ENCODE data around the gene JADE3.
"Not testable (repeated sequence)": the region's sequence is repeated elsewhere in the genome, so short reads cannot be mapped to it uniquely, and the experiment has no call there.

Gene JADE3

GRCh38 chrX:46927718-46928117, 15.5 kb downstream of the JADE3 start:
- Histone ChIP-seq H3K27me3 (replicated peaks; ENCODE audit: control insufficient read depth, insufficient read depth, low read length, poor library complexity, severe bottlenecking) (no peaks in the 10 kb centered on the region), H3K4me1 (ENCODE audit: control insufficient read depth, insufficient read depth, low read length, poor library complexity, severe bottlenecking) (no peaks in the 10 kb centered on the region), H3K27ac (ENCODE audit: insufficient read depth, low read length, poor library complexity, severe bottlenecking) (no peak overlapping the region), H3K9me3 (ENCODE audit: control insufficient read depth, low read length) (no peaks in the 10 kb centered on the region), H3K4me3 (ENCODE audit: insufficient read depth, low read depth, low read length, poor library complexity, severe bottlenecking) (no peak overlapping the region), H3K36me3 (ENCODE audit: control insufficient read depth, insufficient read depth, low read length) (no peaks in the 10 kb centered on the region)
- DNase-seq = no peak

DNA sequence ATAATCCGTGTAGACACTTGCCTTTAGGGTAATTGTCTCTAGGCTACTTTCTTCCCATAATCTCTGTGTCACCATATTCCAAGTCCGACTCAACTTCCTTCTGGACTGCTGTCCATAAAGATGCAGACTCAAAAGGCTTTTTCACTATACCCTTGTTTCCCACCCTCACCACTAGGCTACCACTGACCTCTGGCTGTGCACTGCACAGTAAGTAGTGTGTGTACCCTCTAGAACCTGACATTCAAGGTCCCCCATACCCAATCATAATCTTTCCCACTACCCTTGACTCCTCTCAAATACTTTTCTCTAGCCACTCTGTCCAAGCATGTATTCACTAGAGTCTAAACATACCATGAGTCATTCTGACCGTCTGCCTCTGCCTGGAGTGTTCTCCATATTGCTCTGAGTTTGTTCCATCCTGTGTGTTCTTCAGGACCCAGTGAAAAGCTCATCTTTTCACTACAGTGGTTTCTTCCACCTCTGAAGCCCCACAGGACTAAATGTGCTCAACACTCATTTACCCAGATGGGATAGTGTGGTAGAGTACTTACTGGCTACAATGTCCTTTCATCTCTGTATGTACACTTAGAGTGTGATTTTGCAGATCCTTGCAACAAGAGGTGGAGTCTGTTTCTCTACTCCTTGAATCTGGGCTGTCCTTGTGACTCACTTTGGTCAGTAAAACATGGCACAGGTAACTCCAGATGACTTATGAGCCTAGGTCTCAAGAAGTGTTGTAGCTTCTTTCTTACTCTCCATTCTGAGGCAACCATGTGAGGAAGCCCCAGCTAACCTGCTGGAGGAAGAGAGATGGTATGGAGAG, 17.4 kb downstream of the JADE3 start:
- Histone ChIP-seq H3K36me3 (ENCODE audit: control insufficient read depth, insufficient read depth, low read length) (no peaks in the 10 kb centered on the region), H3K27ac (ENCODE audit: insufficient read depth, low read length, poor library complexity, severe bottlenecking) (no peak overlapping the region), H3K4me3 (ENCODE audit: insufficient read depth, low read depth, low read length, poor library complexity, severe bottlenecking) (no peak overlapping the region), H3K4me1 (ENCODE audit: control insufficient read depth, insufficient read depth, low read length, poor library complexity, severe bottlenecking) (no peaks in the 10 kb centered on the region), H3K9me3 (ENCODE audit: control insufficient read depth, low read length) (no peaks in the 10 kb centered on the region), H3K27me3 (replicated peaks; ENCODE audit: control insufficient read depth, insufficient read depth, low read length, poor library complexity, severe bottlenecking) (no peaks in the 10 kb centered on the region)
- no peak for DNase-seq

DNA sequence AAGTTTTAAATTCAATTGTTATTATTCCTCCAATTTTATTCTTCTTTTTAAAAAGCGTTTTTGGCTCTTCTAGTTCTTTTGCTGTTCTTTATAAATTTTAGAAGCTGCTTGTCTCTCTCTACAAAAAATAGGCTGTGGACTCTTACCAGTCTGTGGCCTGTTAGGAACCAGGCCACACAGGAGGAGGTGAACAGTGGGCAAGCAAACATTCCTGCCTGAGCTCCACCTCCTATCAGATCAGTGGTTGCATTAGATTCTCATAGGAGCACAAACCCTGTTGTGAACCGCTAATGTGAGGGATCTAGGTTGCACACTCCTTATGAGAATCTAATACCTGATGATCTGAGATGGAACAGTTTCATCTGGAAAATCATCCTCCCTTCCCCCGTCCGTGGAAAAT, 23.1 kb downstream of the JADE3 start:
- DNase-seq = no peak
- H3K27ac ChIP-seq (ENCODE audit: insufficient read depth, low read length, poor library complexity, severe bottlenecking) = no peak overlapping the region
- H3K4me3 ChIP-seq (ENCODE audit: insufficient read depth, low read depth, low read length, poor library complexity, severe bottlenecking) = no peak overlapping the region
- no peaks in the 10 kb centered on the region for H3K36me3 ChIP-seq (ENCODE audit: control insufficient read depth, insufficient read depth, low read length)
- no peaks in the 10 kb centered on the region for H3K4me1 ChIP-seq (ENCODE audit: control insufficient read depth, insufficient read depth, low read length, poor library complexity, severe bottlenecking)
- no peaks in the 10 kb centered on the region for H3K27me3 ChIP-seq (replicated peaks; ENCODE audit: control insufficient read depth, insufficient read depth, low read length, poor library complexity, severe bottlenecking)
- H3K9me3 ChIP-seq (ENCODE audit: control insufficient read depth, low read length) = no peaks in the 10 kb centered on the region

- no peak for DNase-seq
- Histone ChIP-seq H3K4me3 (ENCODE audit: insufficient read depth, low read depth, low read length, poor library complexity, severe bottlenecking) (no peak overlapping the region), H3K4me1 (ENCODE audit: control insufficient read depth, insufficient read depth, low read length, poor library complexity, severe bottlenecking) (no peaks in the 10 kb centered on the region)
Measured at GRCh38 chrX:46938589-46938988, 26.4 kb downstream of the JADE3 start.

GRCh38 chrX:46941341-46941740, 29.1 kb downstream of the JADE3 start:
- no peaks in the 10 kb centered on the region for H3K9me3 ChIP-seq (ENCODE audit: control insufficient read depth, low read length)
- no peaks in the 10 kb centered on the region for H3K27me3 ChIP-seq (replicated peaks; ENCODE audit: control insufficient read depth, insufficient read depth, low read length, poor library complexity, severe bottlenecking)

More at GRCh38 chrX:46938589-46938988, 26.4 kb downstream of the JADE3 start:
- Histone ChIP-seq H3K9me3 (ENCODE audit: control insufficient read depth, low read length) (no peaks in the 10 kb centered on the region), H3K27ac (ENCODE audit: insufficient read depth, low read length, poor library complexity, severe bottlenecking) (no peak overlapping the region), H3K27me3 (replicated peaks; ENCODE audit: control insufficient read depth, insufficient read depth, low read length, poor library complexity, severe bottlenecking) (no peaks in the 10 kb centered on the region), H3K36me3 (ENCODE audit: control insufficient read depth, insufficient read depth, low read length) (no peaks in the 10 kb centered on the region)

DNA sequence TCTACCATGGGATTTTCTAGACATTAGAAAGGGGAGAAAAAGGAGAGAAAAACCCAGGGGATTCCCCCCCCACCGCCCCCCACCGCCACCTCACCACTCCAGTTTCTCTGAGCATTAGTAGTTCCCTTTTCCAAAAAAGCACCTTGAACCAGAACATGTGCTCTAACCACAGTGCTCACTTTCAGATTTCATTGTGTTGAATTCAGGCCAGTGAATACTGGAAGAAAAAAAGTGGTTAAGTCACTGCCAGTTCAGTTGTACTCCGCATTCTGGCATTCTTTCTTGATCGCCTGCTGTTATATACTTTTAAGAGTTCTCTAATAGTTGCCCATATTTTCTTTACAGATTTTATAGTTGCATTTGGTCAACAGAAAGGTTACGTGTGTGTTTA, 40.9 kb downstream of the JADE3 start:
- no peak for DNase-seq
- Histone ChIP-seq H3K27me3 (replicated peaks; ENCODE audit: control insufficient read depth, insufficient read depth, low read length, poor library complexity, severe bottlenecking) (no peaks in the 10 kb centered on the region), H3K27ac (ENCODE audit: insufficient read depth, low read length, poor library complexity, severe bottlenecking) (no peak overlapping the region), H3K4me1 (ENCODE audit: control insufficient read depth, insufficient read depth, low read length, poor library complexity, severe bottlenecking) (no peaks in the 10 kb centered on the region), H3K4me3 (ENCODE audit: insufficient read depth, low read depth, low read length, poor library complexity, severe bottlenecking) (no peak overlapping the region), H3K9me3 (ENCODE audit: control insufficient read depth, low read length) (no peaks in the 10 kb centered on the region), H3K36me3 (ENCODE audit: control insufficient read depth, insufficient read depth, low read length) (no peaks in the 10 kb centered on the region)

More at GRCh38 chrX:46941341-46941740, 29.1 kb downstream of the JADE3 start:
- H3K4me1 ChIP-seq (ENCODE audit: control insufficient read depth, insufficient read depth, low read length, poor library complexity, severe bottlenecking) = no peaks in the 10 kb centered on the region
- H3K36me3 ChIP-seq (ENCODE audit: control insufficient read depth, insufficient read depth, low read length) = no peaks in the 10 kb centered on the region
- H3K4me3 ChIP-seq (ENCODE audit: insufficient read depth, low read depth, low read length, poor library complexity, severe bottlenecking) = no peak overlapping the region
- H3K27ac ChIP-seq (ENCODE audit: insufficient read depth, low read length, poor library complexity, severe bottlenecking) = no peak overlapping the region
- no peak for DNase-seq

- Histone ChIP-seq H3K27ac (ENCODE audit: insufficient read depth, low read length, poor library complexity, severe bottlenecking) (no peak overlapping the region), H3K4me3 (ENCODE audit: insufficient read depth, low read depth, low read length, poor library complexity, severe bottlenecking) (no peak overlapping the region), H3K9me3 (ENCODE audit: control insufficient read depth, low read length) (no peaks in the 10 kb centered on the region), H3K36me3 (ENCODE audit: control insufficient read depth, insufficient read depth, low read length) (no peaks in the 10 kb centered on the region), H3K4me1 (ENCODE audit: control insufficient read depth, insufficient read depth, low read length, poor library complexity, severe bottlenecking) (no peaks in the 10 kb centered on the region), H3K27me3 (replicated peaks; ENCODE audit: control insufficient read depth, insufficient read depth, low read length, poor library complexity, severe bottlenecking) (no peaks in the 10 kb centered on the region)
- no peak for DNase-seq
Measured at GRCh38 chrX:46953597-46953996, 41.4 kb downstream of the JADE3 start.

- H3K9me3 ChIP-seq (ENCODE audit: control insufficient read depth, low read length) = no peaks in the 10 kb centered on the region
- DNase-seq = no peak
- H3K27ac ChIP-seq (ENCODE audit: insufficient read depth, low read length, poor library complexity, severe bottlenecking) = no peak overlapping the region
- no peak overlapping the region for H3K4me3 ChIP-seq (ENCODE audit: insufficient read depth, low read depth, low read length, poor library complexity, severe bottlenecking)
- H3K4me1 ChIP-seq (ENCODE audit: control insufficient read depth, insufficient read depth, low read length, poor library complexity, severe bottlenecking) = no peaks in the 10 kb centered on the region
- H3K27me3 ChIP-seq (replicated peaks; ENCODE audit: control insufficient read depth, insufficient read depth, low read length, poor library complexity, severe bottlenecking) = no peaks in the 10 kb centered on the region
- no peaks in the 10 kb centered on the region for H3K36me3 ChIP-seq (ENCODE audit: control insufficient read depth, insufficient read depth, low read length)
Measured at GRCh38 chrX:46954716-46955115, 42.5 kb downstream of the JADE3 start.

GRCh38 chrX:46956589-46956988, 44.4 kb downstream of the JADE3 start:
- not testable (repeated sequence) for H3K27ac ChIP-seq (ENCODE audit: insufficient read depth, low read length, poor library complexity, severe bottlenecking); H3K36me3 ChIP-seq (ENCODE audit: control insufficient read depth, insufficient read depth, low read length); H3K9me3 ChIP-seq (ENCODE audit: control insufficient read depth, low read length); H3K4me1 ChIP-seq (ENCODE audit: control insufficient read depth, insufficient read depth, low read length, poor library complexity, severe bottlenecking); DNase-seq; H3K4me3 ChIP-seq (ENCODE audit: insufficient read depth, low read depth, low read length, poor library complexity, severe bottlenecking); H3K27me3 ChIP-seq (replicated peaks; ENCODE audit: control insufficient read depth, insufficient read depth, low read length, poor library complexity, severe bottlenecking)

DNA sequence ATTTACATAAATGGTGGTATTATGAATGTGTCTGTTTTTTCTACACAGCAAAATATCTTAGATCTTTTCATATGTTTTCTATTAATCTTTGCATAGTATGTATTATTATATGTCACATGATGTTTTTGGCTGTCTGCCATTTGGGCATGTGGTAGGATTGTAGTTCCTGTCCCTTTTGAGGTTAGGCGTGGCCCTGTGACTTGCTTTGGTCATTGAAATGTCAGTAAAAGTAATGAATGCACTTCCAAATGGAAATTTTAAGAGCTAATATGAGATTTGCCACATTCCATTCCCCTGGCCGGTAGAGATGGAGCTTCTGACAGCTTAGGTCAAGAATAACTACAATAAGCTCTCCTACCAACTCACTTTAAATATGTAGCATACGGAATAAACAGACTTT, 45.1 kb downstream of the JADE3 start:
- Histone ChIP-seq H3K4me1 (ENCODE audit: control insufficient read depth, insufficient read depth, low read length, poor library complexity, severe bottlenecking) (no peaks in the 10 kb centered on the region), H3K27ac (ENCODE audit: insufficient read depth, low read length, poor library complexity, severe bottlenecking) (no peak overlapping the region), H3K36me3 (ENCODE audit: control insufficient read depth, insufficient read depth, low read length) (no peaks in the 10 kb centered on the region), H3K9me3 (ENCODE audit: control insufficient read depth, low read length) (no peaks in the 10 kb centered on the region), H3K27me3 (replicated peaks; ENCODE audit: control insufficient read depth, insufficient read depth, low read length, poor library complexity, severe bottlenecking) (no peaks in the 10 kb centered on the region), H3K4me3 (ENCODE audit: insufficient read depth, low read depth, low read length, poor library complexity, severe bottlenecking) (no peak overlapping the region)
- no peak for DNase-seq

Data from effector memory CD4-positive, alpha-beta T cell (primary cell).